Esophagus squamous epithelium (tissue), 5 donors: ENCODE results near the gene TLCD3B. TPM values are rescaled to one million over a fixed set of nuclear protein-coding genes. Genes with fewer than 3 reads are reported as not detected.

Source experiments
- DNase-seq: peaks from one replicate; lab custom pipeline; 2025; lab: John Stamatoyannopoulos, UW
- H3K27ac ChIP-seq, 4 donors: fragments of 200-600 bp; sonication (generic); one replicate each; pipeline ENCODE4 v1.5.1; 2016 to 2019; ENCODE audit warnings: mild to moderate bottlenecking in 1 of 4
- H3K27me3 ChIP-seq, 4 donors: fragments of 200-600 bp; sonication (generic); 1 replicate in 3 of 4; 2 replicates in 1 of 4; pipeline versions ENCODE4 v1.5.1 to v1.6.0; 2017 to 2021; ENCODE audit warnings: antibody characterized with exemption in 1 of 4
- H3K36me3 ChIP-seq, 3 donors: fragments of 200-600 bp; sonication (generic); one replicate each; pipeline ENCODE4 v1.5.1; 2016 to 2019
- H3K4me1 ChIP-seq, 3 donors: fragments of 200-600 bp; sonication (generic); one replicate each; pipeline ENCODE4 v1.5.1; 2017 to 2019
- H3K4me3 ChIP-seq, 4 donors: fragments of 200-600 bp; sonication (generic); 1 replicate in 3 of 4; 2 replicates in 1 of 4; pipeline ENCODE4 v1.5.1; 2016 to 2019; ENCODE audit warnings: mild to moderate bottlenecking in 2 of 4, moderate library complexity in 1 of 4
- H3K9me3 ChIP-seq, 3 donors: fragments of 200-600 bp; sonication (generic); one replicate each; pipeline ENCODE4 v1.5.1; 2016 to 2019
- POLR2A ChIP-seq, 4 donors: fragments of 450-650 bp; IDR thresholded peaks; one replicate each; pipeline ENCODE4 v1.6.1; 2017; ENCODE audit warnings: antibody characterized with exemption in 4 of 4, mild to moderate bottlenecking in 4 of 4, moderate library complexity in 3 of 4
- WGBS, 2 donors: methylation state at CpG; one replicate each; pipeline ENCODE4 v1.1.5; 2018; 5-methylcytosine and 5-hydroxymethylcytosine counted together
- intact Hi-C: fragments of 100-400 bp; cut with DNase I; formaldehyde crosslinking; loops from one replicate; pipeline ENCODE4 v1.15.0; 2022
- total RNA-seq, 4 donors: library from RNA; depleted of rRNA; stranded (reverse); fragments of >200 nt; gene quantifications; one replicate each; pipeline ENCODE4 v1.1.0, GENCODE V29; 2016
- TF ChIP-seq, protein P1 (sequence below), 6 experiments: fragments of 450-650 bp in 4 of 6; fragments of 200-600 bp in 2 of 6; sonication (generic) in 2 of 6; IDR thresholded peaks; one replicate each; pipeline ENCODE4 v1.5.1; 2016 to 2019; ENCODE audit warnings: antibody characterized with exemption in 6 of 6, mild to moderate bottlenecking in 4 of 6, moderate library complexity in 4 of 6
- donor health status: DM: yes; HTN: yes; CAD: no.

The TLCD3B gene
- total RNA-seq, 4 donors from 2014 or later, result not detected

DNA sequence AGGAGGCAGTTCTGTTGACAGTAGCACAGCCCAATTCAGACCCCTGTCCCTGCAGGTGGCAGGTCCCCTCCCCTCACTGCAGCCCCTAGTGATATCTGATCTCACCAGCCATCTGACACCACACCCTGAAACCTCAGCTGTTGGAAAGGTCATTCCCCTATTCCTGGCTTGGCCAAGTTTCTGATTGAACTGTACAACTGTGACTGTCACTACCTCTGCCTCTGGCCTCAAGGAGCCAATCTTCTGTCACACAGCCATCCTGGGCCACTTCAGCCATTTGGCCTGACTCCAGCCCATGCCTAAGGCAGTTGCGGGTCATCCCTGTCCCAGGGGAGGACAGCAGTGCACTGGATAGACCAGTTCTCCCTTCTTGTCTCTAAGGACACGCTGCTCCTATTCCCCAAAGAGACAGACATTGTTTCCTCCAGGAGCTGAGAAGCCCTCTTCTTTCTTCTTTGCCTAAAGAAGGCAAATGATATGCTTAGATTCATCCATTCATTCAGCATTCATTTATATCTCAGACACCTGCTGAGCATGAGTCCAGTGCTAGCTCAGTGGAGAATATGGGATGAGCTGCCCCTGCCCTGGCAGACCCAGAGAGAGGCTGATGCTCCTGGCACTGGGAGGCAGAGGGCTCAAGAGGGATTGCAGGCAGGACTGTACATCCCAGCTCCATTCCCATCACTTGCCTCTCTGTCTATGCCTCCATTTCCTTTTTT is 29.9 kb upstream of the TLCD3B start:
- WGBS, 2 donors, result 44 to 86% methylated on average over 1 to 2 of the region's 2 CpGs
- TF ChIP-seq POLR2A (IDR thresholded peaks at IDR 0.05), result no peak
- TF ChIP-seq, protein P1, sequence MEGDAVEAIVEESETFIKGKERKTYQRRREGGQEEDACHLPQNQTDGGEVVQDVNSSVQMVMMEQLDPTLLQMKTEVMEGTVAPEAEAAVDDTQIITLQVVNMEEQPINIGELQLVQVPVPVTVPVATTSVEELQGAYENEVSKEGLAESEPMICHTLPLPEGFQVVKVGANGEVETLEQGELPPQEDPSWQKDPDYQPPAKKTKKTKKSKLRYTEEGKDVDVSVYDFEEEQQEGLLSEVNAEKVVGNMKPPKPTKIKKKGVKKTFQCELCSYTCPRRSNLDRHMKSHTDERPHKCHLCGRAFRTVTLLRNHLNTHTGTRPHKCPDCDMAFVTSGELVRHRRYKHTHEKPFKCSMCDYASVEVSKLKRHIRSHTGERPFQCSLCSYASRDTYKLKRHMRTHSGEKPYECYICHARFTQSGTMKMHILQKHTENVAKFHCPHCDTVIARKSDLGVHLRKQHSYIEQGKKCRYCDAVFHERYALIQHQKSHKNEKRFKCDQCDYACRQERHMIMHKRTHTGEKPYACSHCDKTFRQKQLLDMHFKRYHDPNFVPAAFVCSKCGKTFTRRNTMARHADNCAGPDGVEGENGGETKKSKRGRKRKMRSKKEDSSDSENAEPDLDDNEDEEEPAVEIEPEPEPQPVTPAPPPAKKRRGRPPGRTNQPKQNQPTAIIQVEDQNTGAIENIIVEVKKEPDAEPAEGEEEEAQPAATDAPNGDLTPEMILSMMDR (IDR thresholded peaks at IDR 0.05), result no peak
- Histone ChIP-seq H3K36me3 (no peaks in the 10 kb centered on the region), H3K4me1 (peaks cover 22 to 58% (median 23%) of the 10 kb centered on the region in 3 donors), H3K4me3 (no peak overlapping the region), H3K9me3 (no peaks in the 10 kb centered on the region), H3K27ac (peak overlapping the region in 3 of 4 donors; percentile 23 to 47 (median 25)), H3K27me3 (no peaks in the 10 kb centered on the region)
- intact Hi-C loops, result no loop called here
- DNase-seq, result no peak

DNA sequence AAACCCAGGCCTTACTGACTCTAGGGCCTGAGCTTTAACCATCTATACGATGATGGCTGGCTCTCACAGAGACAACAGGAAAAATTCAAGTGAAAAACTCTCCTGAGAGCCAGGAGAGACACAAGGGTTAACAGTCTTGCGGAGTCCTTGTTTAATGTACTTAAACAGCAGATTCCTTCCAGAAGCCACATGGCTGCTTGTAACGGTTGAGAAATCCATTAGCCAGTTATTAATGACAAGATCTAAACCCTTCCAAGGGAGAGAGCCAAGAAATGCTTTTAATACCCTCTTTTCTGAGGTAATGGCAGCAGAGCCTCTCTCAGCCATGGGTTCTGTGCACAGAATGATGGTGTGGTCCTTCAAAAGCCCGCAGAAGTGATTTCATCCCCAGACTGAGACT is 29.3 kb upstream of the TLCD3B start:
- DNase-seq, result no peak
- Histone ChIP-seq H3K27me3 (no peaks in the 10 kb centered on the region), H3K4me3 (no peak overlapping the region), H3K4me1 (peaks cover 22 to 63% (median 28%) of the 10 kb centered on the region in 3 donors), H3K9me3 (no peaks in the 10 kb centered on the region), H3K27ac (peak overlapping the region in 3 of 4 donors; percentile 23 to 47 (median 25)), H3K36me3 (no peaks in the 10 kb centered on the region)
- TF ChIP-seq, protein P1 (IDR thresholded peaks at IDR 0.05), result no peak
- no peak for TF ChIP-seq POLR2A (IDR thresholded peaks at IDR 0.05)
- intact Hi-C loops, result no loop called here
- WGBS, 2 donors, result 69 to 84% methylated on average over 4 of the region's 4 CpGs

DNA sequence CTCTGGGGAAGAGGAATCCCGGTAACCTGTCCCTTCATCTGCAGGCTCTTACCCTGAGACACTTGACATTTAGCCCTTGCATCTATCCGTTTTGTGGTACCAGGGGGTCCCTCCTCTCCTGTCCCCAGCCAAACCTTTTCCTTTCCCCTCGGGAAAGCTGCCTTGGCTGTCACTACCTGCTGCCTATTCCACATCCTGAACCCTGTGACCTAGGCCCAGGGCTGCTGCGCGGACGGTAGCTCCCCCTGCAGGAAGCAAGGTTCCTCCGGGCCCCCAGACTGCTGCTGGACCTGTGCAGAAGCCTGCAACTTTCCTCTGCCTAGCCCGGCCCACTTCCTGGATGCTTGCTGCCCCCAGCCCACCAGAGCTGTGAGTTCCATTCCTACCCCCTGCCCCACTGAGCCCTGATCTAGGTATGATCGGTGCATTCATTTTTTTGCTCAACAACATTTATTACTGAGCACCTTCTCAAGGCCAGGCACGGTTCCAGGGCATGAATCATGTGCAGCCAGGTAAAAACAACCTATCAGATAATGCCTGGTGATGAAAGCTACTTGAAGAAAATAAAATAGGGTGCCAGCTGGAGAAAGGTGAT is 24.0 kb upstream of the TLCD3B start:
- Histone ChIP-seq H3K36me3 (no peaks in the 10 kb centered on the region), H3K4me3 (no peak overlapping the region), H3K4me1 (peaks cover 18 to 70% (median 29%) of the 10 kb centered on the region in 3 donors), H3K27me3 (no peaks in the 10 kb centered on the region), H3K27ac (peak overlapping the region in 3 of 4 donors; percentile 62 to 73 (median 65)), H3K9me3 (no peaks in the 10 kb centered on the region)
- TF ChIP-seq, protein P1 (IDR thresholded peaks at IDR 0.05), result peak; percentile 23 to 66 (median 51)
- TF ChIP-seq POLR2A (IDR thresholded peaks at IDR 0.05), result no peak
- WGBS, 2 donors, result 17 to 27% methylated on average over 7 to 9 of the region's 10 CpGs
- DNase-seq, result no peak
- intact Hi-C loops, result no loop called here

DNA sequence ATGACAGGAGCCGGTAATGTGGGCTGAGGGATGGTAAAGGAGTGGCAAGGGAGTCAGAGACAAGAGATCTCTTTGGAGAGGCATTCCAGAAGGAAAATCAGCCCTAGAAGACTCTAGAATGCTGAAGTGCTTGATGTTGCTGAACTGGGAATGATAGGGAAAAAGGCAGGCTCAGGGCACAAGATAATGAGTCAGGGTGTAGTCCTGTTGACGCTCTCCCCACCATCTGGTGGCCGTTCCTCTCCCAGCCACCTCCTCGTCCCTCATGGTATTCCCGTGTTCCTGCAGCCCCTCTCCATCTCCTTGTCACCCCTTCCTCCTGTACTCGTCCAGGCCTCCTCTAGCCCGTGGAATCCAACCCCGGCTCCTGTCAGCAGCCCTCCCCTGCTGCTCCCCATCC is 23.4 kb upstream of the TLCD3B start:
- no peaks in the 10 kb centered on the region for H3K9me3 ChIP-seq
- DNase-seq, result no peak
- intact Hi-C loops, result no loop called here
- H3K27ac ChIP-seq, result no peak overlapping the region
- 74 to 75% methylated on average over 8 of the region's 8 CpGs for WGBS, 2 donors
- H3K4me1 ChIP-seq, result peaks cover 18 to 73% (median 28%) of the 10 kb centered on the region in 3 donors
- TF ChIP-seq, protein P1 (IDR thresholded peaks at IDR 0.05), result no peak
- TF ChIP-seq POLR2A (IDR thresholded peaks at IDR 0.05), result no peak
- H3K36me3 ChIP-seq, result no peaks in the 10 kb centered on the region
- H3K27me3 ChIP-seq, result no peaks in the 10 kb centered on the region
- H3K4me3 ChIP-seq, result no peak overlapping the region

- Histone ChIP-seq H3K4me1 (peaks cover 18 to 78% (median 28%) of the 10 kb centered on the region in 3 donors), H3K36me3 (no peaks in the 10 kb centered on the region), H3K4me3 (peak overlapping the region; percentile 51 to 88 (median 63)), H3K27ac (peak overlapping the region; percentile 50 to 64 (median 56)), H3K9me3 (no peaks in the 10 kb centered on the region), H3K27me3 (no peaks in the 10 kb centered on the region)
- WGBS, 2 donors, result 0 to 11% methylated on average over 6 to 13 of the region's 19 CpGs
- TF ChIP-seq, protein P1 (IDR thresholded peaks at IDR 0.05), result no peak
- TF ChIP-seq POLR2A (IDR thresholded peaks at IDR 0.05), result no peak
- intact Hi-C loops, result no loop called here
- DNase-seq, result no peak
These were observed 22.4 kb upstream of the TLCD3B start for GRCh38 chr16:30053376-30054015.
